Subcutaneous adipose tissue (tissue), 4 donors: ENCODE measurements around the gene GPD1L. TPM values are rescaled to one million over a fixed set of nuclear protein-coding genes. Genes with fewer than 3 reads are reported as not detected.

Experiments
- CTCF ChIP-seq: fragments of 450-650 bp; IDR thresholded peaks from one replicate; pipeline ENCODE4 v1.5.1; 2016; ENCODE audit warnings: low read depth, mild to moderate bottlenecking, control low read depth, antibody characterized with exemption, moderate library complexity
- total RNA-seq, 4 donors: library from RNA; depleted of rRNA; stranded (reverse); fragments of >200 nt; gene quantifications; one replicate each; pipeline ENCODE4 v1.1.0, GENCODE V29; 2016

The GPD1L gene
- total RNA-seq, 4 donors from 2014 or later, result 75.5 to 180 (median 82.2) TPM

- TF ChIP-seq CTCF, result no peak
Measured at GRCh38 chr3:32217339-32217738, 110.9 kb downstream of the GPD1L start.

Other genes starting within 250 kb of the GPD1L start
- gene OSBPL10, start 125.4 kb upstream of the GPD1L start, total RNA-seq, result 10 to 100 TPM in 3 of 4 donors, 1 to 10 TPM in 1; 7.3 to 72.7 (median 26.0) TPM
- gene ZNF860, start 124.9 kb upstream of the GPD1L start, total RNA-seq, result under 1 TPM; 0.33 to 0.88 (median 0.36) TPM
- 10 to 100 TPM in 1 of 4 donors, 1 to 10 TPM in 3; 1.9 to 10.5 (median 4.8) TPM for gene CMTM8, start 132.1 kb downstream of the GPD1L start, total RNA-seq